ENCODE measurements around the gene FMNL2. TPM values are rescaled to one million over a fixed set of nuclear protein-coding genes. Genes with fewer than 3 reads are reported as not detected.

The FMNL2 gene
- total RNA-seq, 1 experiment from 2014 or later: 28.1 TPM

DNA sequence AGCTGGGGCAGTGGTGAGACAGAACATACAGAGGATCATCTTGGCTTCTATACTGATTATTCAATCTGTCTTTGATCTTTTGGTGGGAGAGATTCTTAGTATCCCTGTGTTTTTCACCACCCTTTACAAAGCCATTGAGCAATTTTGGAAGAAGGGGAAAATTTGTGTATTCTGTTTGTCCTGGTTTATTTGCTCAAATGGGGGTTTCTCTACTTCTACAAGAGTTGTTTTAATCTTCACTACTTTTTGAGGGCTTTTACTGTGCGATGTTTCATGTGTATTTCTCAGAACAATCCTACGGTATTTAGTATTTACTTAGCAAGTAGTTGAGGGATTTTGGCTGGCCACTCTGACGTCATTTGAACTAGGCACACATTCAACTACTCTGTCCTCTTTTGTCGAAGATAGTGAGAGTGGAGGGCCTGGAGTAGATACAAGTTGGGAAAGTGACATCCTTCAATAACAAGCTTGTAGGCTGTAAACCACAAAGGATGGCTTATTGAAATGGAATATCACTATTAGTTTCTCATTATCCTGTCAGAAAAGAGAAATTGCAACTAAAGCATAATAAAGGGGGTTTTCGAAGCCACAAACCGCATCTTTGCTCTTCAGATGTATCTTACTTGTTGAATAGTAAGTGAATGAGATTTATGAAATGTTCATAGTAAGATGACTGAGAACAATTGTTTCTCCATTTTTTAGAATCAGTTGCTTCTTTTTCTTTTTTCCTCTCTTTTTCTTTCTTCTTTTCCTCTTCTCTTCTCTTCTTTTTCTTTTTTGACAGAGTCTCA is 24.8 kb downstream of the FMNL2 start:
- Histone ChIP-seq H3K9me3 (ENCODE audit: control insufficient read depth in 1 of 2, insufficient read depth in 1 of 2, low read depth in 1 of 2, low read length in 2 of 2) (no peaks in the 10 kb centered on the region), H3K9ac (ENCODE audit: low read length) (no peak overlapping the region), H3K9me2 (ENCODE audit: insufficient read depth) (no peaks in the 10 kb centered on the region), H3K36me3 (ENCODE audit: control insufficient read depth in 1 of 2, insufficient read depth in 2 of 2, low read length in 2 of 2) (no peaks in the 10 kb centered on the region), H3K27me3 (ENCODE audit: insufficient read depth, low read length) (no peaks in the 10 kb centered on the region), H3K4me3 (replicated peaks in 1 of 2; ENCODE audit: low read depth in 1 of 2, low read length in 2 of 2) (no peak overlapping the region), H3K4me1 (ENCODE audit: control insufficient read depth in 1 of 2, insufficient read depth in 2 of 2, low read length in 2 of 2) (no peaks in the 10 kb centered on the region), H3K4me2 (ENCODE audit: low read length) (no peak overlapping the region), H3K79me2 (ENCODE audit: insufficient read depth, low read length) (peaks cover 21% of the 10 kb centered on the region), H2AFZ (ENCODE audit: low read depth, low read length, poor library complexity, severe bottlenecking) (no peak overlapping the region), H4K20me1 (ENCODE audit: insufficient read depth) (no peaks in the 10 kb centered on the region), H3K27ac (ENCODE audit: low read depth, low read length) (no peak overlapping the region)
- ATAC-seq (no peak), DNase-seq (ENCODE audit: low read depth, low spot score) (no peak)
- BruUV-seq (replicated peaks): no TSS peak
- TF ChIP-seq EGR1 (IDR thresholded peaks at IDR 0.05; ENCODE audit: low read depth) (no peak), CBX3 (IDR thresholded peaks at IDR 0.05; ENCODE audit: low read depth) (no peak), SRF (IDR thresholded peaks at IDR 0.05; ENCODE audit: low read depth) (no peak), ATF3 (IDR thresholded peaks at IDR 0.05) (no peak), MAX (IDR thresholded peaks at IDR 0.05) (no peak), JUND (IDR thresholded peaks at IDR 0.05) (no peak), FOSL1 (IDR thresholded peaks at IDR 0.05; ENCODE audit: low read depth) (no peak), SP1 (IDR thresholded peaks at IDR 0.05; ENCODE audit: low read depth) (no peak), ELF1 (IDR thresholded peaks at IDR 0.05; ENCODE audit: borderline replicate concordance, low read depth) (no peak), ZFX (IDR thresholded peaks at IDR 0.05) (no peak), SIN3A (IDR thresholded peaks at IDR 0.05; ENCODE audit: low read depth) (no peak), CEBPB (IDR thresholded peaks at IDR 0.05; ENCODE audit: low read depth) (no peak)
- intact Hi-C loops (cut with micrococcal nuclease): no loop called here
- ChIA-PET RAD21 (ENCODE audit: low non-redundant PET in 1 of 2, low total read pairs in 2 of 2, uncharacterized antibody in 2 of 2, unreplicated experiment in 2 of 2) (no interaction called here), CTCF (no interaction called here), POLR2A (no interaction called here)

DNA sequence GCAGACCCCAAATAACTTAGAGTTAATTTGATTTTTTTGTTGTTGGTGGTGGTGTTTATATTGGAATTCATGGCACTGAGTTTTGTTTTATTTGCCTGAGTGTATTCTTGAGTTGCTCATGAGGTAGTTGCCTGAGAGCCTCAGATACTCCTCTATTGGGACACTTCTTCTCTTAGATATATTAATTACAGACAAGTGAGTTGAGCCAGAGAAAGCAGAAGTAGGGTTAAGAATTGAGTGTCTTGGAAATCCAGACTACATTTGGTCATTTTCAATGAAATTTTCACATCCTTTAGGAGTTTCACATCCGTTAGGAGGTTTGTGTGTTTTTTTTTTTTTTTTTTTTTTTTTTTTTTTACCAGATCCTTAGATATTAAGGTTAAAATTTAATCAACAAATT is 29.0 kb downstream of the FMNL2 start:
- no peak for DNase-seq (ENCODE audit: low read depth, low spot score)
- Histone ChIP-seq H3K79me2 (ENCODE audit: insufficient read depth, low read length) (peaks cover 34% of the 10 kb centered on the region), H3K36me3 (ENCODE audit: control insufficient read depth in 1 of 2, insufficient read depth in 2 of 2, low read length in 2 of 2) (no peaks in the 10 kb centered on the region), H3K27ac (ENCODE audit: low read depth, low read length) (no peak overlapping the region), H2AFZ (ENCODE audit: low read depth, low read length, poor library complexity, severe bottlenecking) (no peak overlapping the region), H3K4me3 (replicated peaks in 1 of 2; ENCODE audit: low read depth in 1 of 2, low read length in 2 of 2) (no peak overlapping the region), H3K9me3 (ENCODE audit: control insufficient read depth in 1 of 2, insufficient read depth in 1 of 2, low read depth in 1 of 2, low read length in 2 of 2) (no peaks in the 10 kb centered on the region), H3K9me2 (ENCODE audit: insufficient read depth) (no peaks in the 10 kb centered on the region), H3K27me3 (ENCODE audit: insufficient read depth, low read length) (no peaks in the 10 kb centered on the region), H3K9ac (ENCODE audit: low read length) (no peak overlapping the region), H3K4me1 (ENCODE audit: control insufficient read depth in 1 of 2, insufficient read depth in 2 of 2, low read length in 2 of 2) (no peaks in the 10 kb centered on the region), H3K4me2 (ENCODE audit: low read length) (no peak overlapping the region), H4K20me1 (ENCODE audit: insufficient read depth) (no peaks in the 10 kb centered on the region)
- BruUV-seq (replicated peaks): no TSS peak
- POLR2A ChIA-PET: no interaction called here
- intact Hi-C loops (cut with micrococcal nuclease): no loop called here
- RAD21 ChIA-PET (ENCODE audit: low non-redundant PET in 1 of 2, low total read pairs in 2 of 2, uncharacterized antibody in 2 of 2, unreplicated experiment in 2 of 2): no interaction called here
- ATAC-seq: no peak
- TF ChIP-seq EZH2phosphoT487 (IDR thresholded peaks at IDR 0.05; ENCODE audit: borderline replicate concordance) (no peak), EZH2 (IDR thresholded peaks at IDR 0.05) (no peak)
- CTCF ChIA-PET: no interaction called here

Data from HCT116 (cell line).